Panc1 (cell line): ENCODE results near the gene CRISP2.
"Not testable (repeated sequence)": the region's sequence is repeated elsewhere in the genome, so short reads cannot be mapped to it uniquely, and the experiment has no call there.

Experiments
- POLR2AphosphoS5 ChIP-seq: IDR thresholded peaks from 2 replicates; pipeline ENCODE4 v1.6.1; 2012; ENCODE audit warnings: mild to moderate bottlenecking, low read depth, low read length, moderate library complexity
- TF ChIP-seq, protein P1 (sequence below): fragments of 450-650 bp; IDR thresholded peaks from 2 replicates; pipeline ENCODE4 v1.5.1; 2017; ENCODE audit warnings: mild to moderate bottlenecking

- TF ChIP-seq POLR2AphosphoS5, result not testable (repeated sequence)
- TF ChIP-seq, protein P1, sequence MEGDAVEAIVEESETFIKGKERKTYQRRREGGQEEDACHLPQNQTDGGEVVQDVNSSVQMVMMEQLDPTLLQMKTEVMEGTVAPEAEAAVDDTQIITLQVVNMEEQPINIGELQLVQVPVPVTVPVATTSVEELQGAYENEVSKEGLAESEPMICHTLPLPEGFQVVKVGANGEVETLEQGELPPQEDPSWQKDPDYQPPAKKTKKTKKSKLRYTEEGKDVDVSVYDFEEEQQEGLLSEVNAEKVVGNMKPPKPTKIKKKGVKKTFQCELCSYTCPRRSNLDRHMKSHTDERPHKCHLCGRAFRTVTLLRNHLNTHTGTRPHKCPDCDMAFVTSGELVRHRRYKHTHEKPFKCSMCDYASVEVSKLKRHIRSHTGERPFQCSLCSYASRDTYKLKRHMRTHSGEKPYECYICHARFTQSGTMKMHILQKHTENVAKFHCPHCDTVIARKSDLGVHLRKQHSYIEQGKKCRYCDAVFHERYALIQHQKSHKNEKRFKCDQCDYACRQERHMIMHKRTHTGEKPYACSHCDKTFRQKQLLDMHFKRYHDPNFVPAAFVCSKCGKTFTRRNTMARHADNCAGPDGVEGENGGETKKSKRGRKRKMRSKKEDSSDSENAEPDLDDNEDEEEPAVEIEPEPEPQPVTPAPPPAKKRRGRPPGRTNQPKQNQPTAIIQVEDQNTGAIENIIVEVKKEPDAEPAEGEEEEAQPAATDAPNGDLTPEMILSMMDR, result not testable (repeated sequence)
Observed at GRCh38 chr6:49664054-49664453, 49.3 kb downstream of the CRISP2 start.
